Memory B cell (primary cell): ENCODE measurements around the gene CORO2B.
"Not testable (repeated sequence)": the region's sequence is repeated elsewhere in the genome, so short reads cannot be mapped to it uniquely, and the experiment has no call there.

ENCODE experiments used
- ATAC-seq: fragments of 150-1000 bp; cut with Tn5 transposase; 2 replicates; pipeline ENCODE4 v1.10.0; 2021; ENCODE audit warnings: low read depth, mild to moderate bottlenecking, moderate library complexity
- DNase-seq, 2 donors: peaks; one replicate each; pipeline ENCODE4 v3.0.0; 2022; ENCODE audit warnings: low spot score in 2 of 2
- H3K27ac Mint-ChIP-seq: one replicate; pipeline ENCODE4 v1.8.0; 2022; ENCODE audit warnings: mild to moderate bottlenecking, moderate library complexity, mixed read lengths
- H3K27me3 Mint-ChIP-seq: one replicate; pipeline ENCODE4 v1.8.0; 2022; ENCODE audit warnings: mixed read lengths
- H3K36me3 Mint-ChIP-seq: one replicate; pipeline ENCODE4 v1.8.0; 2022; ENCODE audit warnings: mild to moderate bottlenecking, mixed read lengths
- H3K4me1 Mint-ChIP-seq: one replicate; pipeline ENCODE4 v1.8.0; 2022; ENCODE audit warnings: mixed read lengths
- H3K4me3 Mint-ChIP-seq: one replicate; pipeline ENCODE4 v1.8.0; 2022; ENCODE audit warnings: mild to moderate bottlenecking, moderate library complexity, mixed read lengths
- H3K9me3 Mint-ChIP-seq: one replicate; pipeline ENCODE4 v1.8.0; 2022; ENCODE audit warnings: mixed read lengths

The CORO2B gene

DNA sequence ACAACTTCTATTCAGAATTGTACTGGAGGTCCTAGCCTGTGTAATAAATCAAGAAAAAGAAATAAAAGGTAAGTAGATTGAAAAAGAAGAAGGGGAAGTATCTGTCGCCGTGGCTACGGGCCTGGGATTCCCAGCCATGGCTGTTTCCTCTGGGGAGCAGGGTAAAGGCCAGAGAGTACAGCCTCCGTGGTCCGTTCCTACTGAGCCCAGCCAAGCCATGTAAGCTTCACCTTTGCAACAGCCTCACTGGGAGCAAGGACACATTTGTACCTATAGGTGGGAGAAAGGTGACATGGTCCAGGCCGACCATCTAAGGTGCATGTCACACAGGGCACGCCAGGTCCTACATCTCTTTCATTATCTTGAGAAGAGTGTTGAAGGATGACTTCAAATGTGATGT, 170.6 kb downstream of the CORO2B start:
- peaks cover 2% of the 10 kb centered on the region for H3K27me3 Mint-ChIP-seq
- no peaks in the 10 kb centered on the region for H3K9me3 Mint-ChIP-seq
- no peak for DNase-seq
- H3K4me3 Mint-ChIP-seq = no peak overlapping the region
- no peaks in the 10 kb centered on the region for H3K36me3 Mint-ChIP-seq
- ATAC-seq = no peak
- H3K4me1 Mint-ChIP-seq = no peaks in the 10 kb centered on the region
- H3K27ac Mint-ChIP-seq = no peak overlapping the region

DNA sequence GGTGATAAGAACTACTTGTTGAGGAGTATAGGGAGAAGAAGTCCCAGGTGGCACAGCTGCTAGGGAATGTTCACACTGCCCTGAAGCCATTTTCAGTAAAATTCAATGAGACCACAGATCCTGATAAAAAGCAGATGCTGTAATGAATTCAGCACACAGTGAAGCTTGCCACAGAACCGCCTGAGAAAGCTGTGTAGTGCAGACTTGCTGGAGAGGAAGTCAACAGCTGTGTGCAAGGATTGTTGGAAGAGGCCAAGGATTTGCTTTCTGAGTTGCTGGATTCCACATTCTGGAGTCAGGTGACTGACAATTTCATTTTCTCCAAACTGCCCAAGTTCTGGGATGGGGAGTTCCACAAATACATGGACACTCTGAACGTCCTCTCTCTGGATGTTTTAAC, 171.0 kb downstream of the CORO2B start:
- Mint-ChIP-seq H3K4me1 (peaks cover 2% of the 10 kb centered on the region), H3K27me3 (no peaks in the 10 kb centered on the region), H3K27ac (no peak overlapping the region), H3K4me3 (no peak overlapping the region), H3K9me3 (no peaks in the 10 kb centered on the region), H3K36me3 (no peaks in the 10 kb centered on the region)
- DNase-seq = no peak
- ATAC-seq = no peak

DNA sequence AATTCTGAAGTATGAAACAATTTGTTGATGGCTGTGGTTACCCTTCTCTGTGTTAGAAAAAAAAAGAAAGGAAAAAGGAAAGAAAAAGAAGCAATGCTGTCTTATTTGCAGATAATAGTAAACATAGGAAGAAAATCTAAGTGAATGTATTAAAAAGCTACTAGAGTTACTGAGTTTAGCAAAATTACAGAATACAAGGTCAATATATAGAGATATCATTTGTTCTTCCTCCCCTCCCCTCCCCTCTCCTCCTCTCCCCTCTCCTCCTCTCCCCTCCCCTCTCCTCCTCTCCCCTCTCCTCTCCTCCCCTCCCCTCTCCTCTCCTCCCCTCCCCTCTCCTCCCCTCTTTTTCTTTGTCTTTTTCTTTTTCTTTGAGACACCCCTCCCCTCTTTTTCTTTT, 172.8 kb downstream of the CORO2B start:
- Mint-ChIP-seq H3K27ac (no peak overlapping the region), H3K4me1 (peaks cover 4% of the 10 kb centered on the region), H3K4me3 (no peak overlapping the region), H3K9me3 (no peaks in the 10 kb centered on the region), H3K36me3 (no peaks in the 10 kb centered on the region), H3K27me3 (peaks cover 3% of the 10 kb centered on the region)
- no peak for ATAC-seq
- DNase-seq = no peak

DNA sequence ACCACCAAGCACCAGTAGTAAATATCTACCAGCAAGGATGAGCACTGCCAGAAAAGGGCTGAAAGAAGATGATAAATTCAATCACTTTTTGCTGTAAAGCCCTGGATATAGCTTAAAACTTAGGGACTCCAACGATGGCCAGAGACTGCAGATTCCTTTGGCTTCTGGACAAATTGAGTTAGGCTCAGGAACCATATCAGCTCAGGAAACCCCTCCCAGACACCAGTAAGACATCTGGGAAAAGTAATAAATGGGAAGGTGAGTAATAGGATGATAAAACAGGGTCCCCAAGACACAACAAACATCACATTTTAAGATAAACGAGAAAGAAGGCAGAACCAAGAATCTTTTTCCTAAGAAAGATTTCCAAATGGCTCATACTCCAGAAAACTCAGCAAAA, 176.9 kb downstream of the CORO2B start:
- no peak for DNase-seq
- Mint-ChIP-seq H3K27me3 (peaks cover 15% of the 10 kb centered on the region), H3K36me3 (no peaks in the 10 kb centered on the region), H3K9me3 (no peaks in the 10 kb centered on the region), H3K27ac (no peak overlapping the region), H3K4me3 (no peak overlapping the region), H3K4me1 (peaks cover 4% of the 10 kb centered on the region)
- ATAC-seq = no peak

DNA sequence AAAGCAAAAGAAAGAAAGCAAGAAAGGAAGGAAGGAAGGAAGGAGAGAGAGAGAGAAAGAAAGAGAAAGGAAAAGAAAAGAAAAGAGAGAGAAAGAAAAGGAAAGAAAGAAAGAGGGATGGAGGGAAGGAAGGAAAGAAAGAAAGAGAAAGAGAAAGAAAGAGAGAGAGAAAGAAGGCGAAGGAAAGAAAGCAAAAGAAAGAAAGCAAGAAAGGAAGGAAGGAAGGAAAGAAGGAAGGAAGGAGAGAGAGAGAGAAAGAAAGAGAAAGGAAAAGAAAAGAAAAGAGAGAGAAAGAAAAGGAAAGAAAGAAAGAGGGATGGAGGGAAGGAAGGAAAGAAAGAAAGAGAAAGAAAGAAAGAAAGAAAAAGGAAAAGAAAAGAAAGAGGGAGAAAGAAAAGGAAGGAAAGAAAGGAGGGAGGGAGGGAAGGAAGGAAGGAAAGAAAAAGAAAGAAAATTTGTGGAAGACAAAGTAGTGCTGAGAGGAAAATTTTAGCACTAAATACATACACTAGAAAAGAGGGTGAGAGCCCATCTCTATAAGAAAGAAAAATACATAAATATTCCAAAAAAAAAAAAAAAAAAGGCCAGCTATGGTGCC, 181.3 kb downstream of the CORO2B start:
- DNase-seq, H3K9me3 Mint-ChIP-seq, H3K4me3 Mint-ChIP-seq, H3K27ac Mint-ChIP-seq, ATAC-seq, H3K4me1 Mint-ChIP-seq, H3K36me3 Mint-ChIP-seq: not testable (repeated sequence)
- H3K27me3 Mint-ChIP-seq = peaks cover 17% of the 10 kb centered on the region

DNA sequence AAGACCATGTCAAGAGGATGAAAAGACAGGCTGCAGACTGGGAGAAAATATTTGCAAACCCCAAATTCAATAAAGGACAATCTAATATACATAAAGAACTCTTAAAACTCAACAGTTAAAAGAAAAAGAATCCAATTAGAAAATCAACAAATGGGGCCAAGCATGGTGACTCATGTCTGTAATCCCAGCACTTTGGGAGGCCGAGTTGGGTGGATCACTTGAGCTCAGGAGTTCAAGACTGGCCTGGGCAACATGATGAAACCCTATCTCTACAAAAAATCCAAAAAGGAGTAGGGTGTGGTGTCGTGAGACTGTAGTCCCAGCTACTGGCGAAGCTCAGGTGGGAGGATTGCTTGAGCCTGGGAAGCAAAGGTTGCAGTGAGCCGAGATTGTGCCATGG, 184.3 kb downstream of the CORO2B start:
- ATAC-seq (no peak), DNase-seq (no peak)
- no peaks in the 10 kb centered on the region for H3K36me3 Mint-ChIP-seq
- peaks cover 15% of the 10 kb centered on the region for H3K27me3 Mint-ChIP-seq
- H3K9me3 Mint-ChIP-seq = no peaks in the 10 kb centered on the region
- no peaks in the 10 kb centered on the region for H3K4me1 Mint-ChIP-seq
- no peak overlapping the region for H3K27ac Mint-ChIP-seq
- H3K4me3 Mint-ChIP-seq = no peak overlapping the region

DNA sequence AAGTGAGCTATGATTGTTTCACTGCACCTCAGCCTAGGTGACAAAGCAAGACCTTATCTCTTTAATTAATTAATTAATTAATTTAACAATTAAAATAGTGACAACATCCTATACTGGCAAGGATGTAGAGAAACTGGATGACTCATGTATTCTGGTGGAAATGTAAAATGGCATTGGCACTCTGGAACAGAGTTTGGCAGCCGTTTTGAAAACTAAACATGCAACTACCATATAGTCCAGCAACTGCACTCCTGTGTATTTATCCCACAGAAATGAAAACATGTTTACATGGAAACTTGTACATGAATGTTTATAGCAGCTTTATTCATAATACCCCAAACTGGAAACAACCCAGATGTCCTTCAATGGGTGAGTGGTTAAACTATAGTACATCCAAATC, 185.3 kb downstream of the CORO2B start:
- H3K27me3 Mint-ChIP-seq = peaks cover 13% of the 10 kb centered on the region
- no peaks in the 10 kb centered on the region for H3K4me1 Mint-ChIP-seq
- ATAC-seq (no peak), DNase-seq (no peak)
- H3K27ac Mint-ChIP-seq = no peak overlapping the region
- no peak overlapping the region for H3K4me3 Mint-ChIP-seq
- H3K36me3 Mint-ChIP-seq = no peaks in the 10 kb centered on the region
- no peaks in the 10 kb centered on the region for H3K9me3 Mint-ChIP-seq

DNA sequence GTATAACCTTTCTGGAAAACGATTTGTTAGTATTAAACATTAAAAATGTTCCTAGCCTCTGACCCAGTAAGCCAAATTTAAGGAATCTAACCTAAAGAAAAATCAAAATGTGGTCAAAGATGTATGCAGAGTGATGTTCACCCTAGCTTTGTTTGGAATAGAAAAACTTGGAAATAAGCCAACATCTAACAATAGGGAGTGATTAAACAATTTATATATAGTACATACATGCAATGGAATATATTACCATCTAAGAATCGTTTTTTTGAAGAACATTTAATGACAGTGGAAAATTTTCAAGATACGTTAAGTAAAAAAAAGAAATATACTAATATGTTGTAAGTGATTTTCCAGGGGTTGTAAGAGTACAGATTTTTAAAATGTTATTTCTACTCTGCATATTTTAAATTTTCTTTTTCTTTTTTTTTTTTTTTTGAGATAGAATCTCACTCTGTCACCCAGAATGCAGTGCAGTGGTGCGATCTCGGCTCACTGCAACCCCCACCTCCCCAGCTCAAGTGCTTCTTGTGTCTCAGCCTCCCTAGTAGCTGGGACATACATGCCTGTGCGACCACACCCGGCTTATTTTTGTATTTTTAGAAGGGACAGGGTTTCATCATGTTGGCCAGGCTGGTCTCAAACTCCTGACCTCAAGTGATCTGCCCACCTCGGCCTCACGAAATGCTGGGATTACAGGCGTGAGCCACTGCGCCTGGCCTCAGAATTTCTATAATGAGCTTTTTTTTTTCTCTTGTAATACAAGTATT, 187.0 kb downstream of the CORO2B start:
- no peak overlapping the region for H3K4me3 Mint-ChIP-seq
- H3K27ac Mint-ChIP-seq = no peak overlapping the region
- H3K36me3 Mint-ChIP-seq = no peaks in the 10 kb centered on the region
- H3K4me1 Mint-ChIP-seq = no peaks in the 10 kb centered on the region
- no peaks in the 10 kb centered on the region for H3K9me3 Mint-ChIP-seq
- DNase-seq = no peak
- ATAC-seq = no peak
- peaks cover 8% of the 10 kb centered on the region for H3K27me3 Mint-ChIP-seq

DNA sequence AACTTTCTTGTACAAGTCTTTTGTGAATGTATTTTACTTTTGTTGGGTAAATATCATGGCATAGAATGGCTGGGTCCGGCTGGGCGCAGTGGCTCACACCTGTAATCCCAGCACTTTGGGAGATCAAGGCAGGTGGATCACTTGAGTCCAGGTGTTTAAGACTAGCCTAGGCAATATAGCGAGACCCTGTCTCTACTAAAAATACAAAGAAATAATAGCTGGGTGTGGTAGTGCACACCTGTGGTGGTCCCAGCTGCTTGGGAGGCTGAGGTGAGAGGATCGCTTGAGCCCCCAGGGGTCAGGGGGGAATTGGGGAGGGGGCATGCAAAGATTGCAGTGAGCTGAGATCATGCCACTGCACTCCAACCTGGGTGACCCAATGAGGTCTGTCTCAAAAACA, 189.0 kb downstream of the CORO2B start:
- Mint-ChIP-seq H3K4me1 (no peaks in the 10 kb centered on the region), H3K27ac (no peak overlapping the region), H3K27me3 (peaks cover 11% of the 10 kb centered on the region), H3K36me3 (no peaks in the 10 kb centered on the region), H3K4me3 (no peak overlapping the region), H3K9me3 (no peaks in the 10 kb centered on the region)
- no peak for ATAC-seq
- no peak for DNase-seq

DNA sequence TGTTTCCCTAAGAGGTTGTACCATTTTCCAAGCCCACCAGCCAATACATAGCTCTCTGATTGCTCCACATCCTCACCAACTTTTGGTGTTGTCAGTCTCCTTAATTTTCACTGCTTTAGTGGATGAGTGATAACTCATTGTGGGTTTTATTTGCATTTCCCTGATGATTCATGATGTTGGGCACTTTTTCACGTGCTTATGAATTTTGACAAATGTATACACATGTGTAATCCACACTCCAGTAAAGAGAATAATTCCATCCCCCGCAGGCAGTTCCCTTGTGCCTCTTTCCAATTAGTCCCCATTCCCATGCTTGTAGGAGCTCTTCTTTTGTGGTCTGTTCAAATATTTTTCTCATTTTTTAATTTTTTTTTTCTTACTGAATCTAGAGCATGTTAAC, 189.5 kb downstream of the CORO2B start:
- Mint-ChIP-seq H3K27ac (no peak overlapping the region), H3K4me3 (no peak overlapping the region), H3K27me3 (peaks cover 10% of the 10 kb centered on the region), H3K4me1 (no peaks in the 10 kb centered on the region), H3K9me3 (no peaks in the 10 kb centered on the region), H3K36me3 (no peaks in the 10 kb centered on the region)
- DNase-seq = no peak
- ATAC-seq = no peak

DNA sequence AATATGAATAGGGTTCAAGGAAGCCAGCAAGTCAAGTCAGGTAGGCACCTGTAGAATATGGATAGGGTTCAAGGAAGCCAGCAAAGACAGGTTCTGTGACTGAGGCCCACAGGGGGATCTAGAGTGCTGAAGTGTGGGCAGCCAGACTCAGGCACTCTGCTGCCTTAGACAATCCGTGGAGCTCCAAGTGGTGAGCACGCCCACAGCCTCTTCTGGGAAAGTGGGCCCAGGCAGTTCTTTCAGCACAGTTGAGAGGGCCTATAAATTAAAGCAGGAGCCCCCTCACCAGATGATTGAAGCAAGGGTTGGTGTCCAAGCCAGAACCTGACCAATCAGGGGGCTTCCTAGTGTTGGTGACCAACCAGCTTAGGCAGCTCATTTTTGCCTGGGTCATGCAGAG, 190.9 kb downstream of the CORO2B start:
- Mint-ChIP-seq H3K36me3 (no peaks in the 10 kb centered on the region), H3K4me3 (no peak overlapping the region), H3K27ac (no peak overlapping the region), H3K27me3 (peaks cover 10% of the 10 kb centered on the region), H3K4me1 (no peaks in the 10 kb centered on the region), H3K9me3 (no peaks in the 10 kb centered on the region)
- no peak for ATAC-seq
- no peak for DNase-seq

DNA sequence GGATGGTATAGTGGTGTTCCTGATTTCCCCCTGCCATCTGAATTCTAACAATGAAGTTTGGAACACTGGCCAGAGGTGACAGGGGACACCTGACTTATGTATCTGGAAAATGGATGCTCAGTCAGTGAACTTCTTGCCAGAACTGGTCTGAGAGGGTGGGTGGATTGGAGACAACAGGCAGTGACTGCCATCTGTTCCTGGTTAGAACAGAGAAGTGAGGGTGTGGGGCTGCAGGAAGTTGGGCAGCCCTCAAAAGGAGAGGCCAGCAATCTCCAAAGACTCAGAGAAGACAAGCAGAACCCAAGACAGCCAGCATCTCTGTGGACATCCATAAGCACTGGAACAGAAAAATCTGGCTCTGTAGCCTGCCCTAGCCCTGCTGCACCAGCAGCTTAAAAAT, 191.4 kb downstream of the CORO2B start:
- Mint-ChIP-seq H3K27me3 (peaks cover 7% of the 10 kb centered on the region), H3K27ac (no peak overlapping the region), H3K9me3 (no peaks in the 10 kb centered on the region), H3K4me3 (no peak overlapping the region), H3K36me3 (no peaks in the 10 kb centered on the region), H3K4me1 (no peaks in the 10 kb centered on the region)
- DNase-seq = no peak
- no peak for ATAC-seq

DNA sequence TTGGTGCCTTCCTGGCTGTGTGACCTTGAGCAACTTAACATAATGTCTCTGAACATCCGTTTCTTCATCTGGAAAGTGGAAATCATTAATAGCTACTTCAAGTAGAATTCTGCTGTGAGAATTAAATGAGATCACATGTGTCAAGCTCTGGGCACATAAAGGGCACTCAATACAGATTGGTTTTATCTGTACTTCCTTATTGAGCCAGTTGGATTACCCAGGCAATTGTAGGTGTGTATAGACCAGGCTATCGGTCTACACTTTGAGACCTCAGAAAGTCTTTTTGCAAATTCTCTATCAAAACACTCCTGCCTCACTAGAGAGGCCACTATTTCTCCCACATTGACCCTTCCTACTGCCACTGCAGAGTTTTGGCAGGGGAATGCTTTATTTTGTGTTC, 194.2 kb downstream of the CORO2B start:
- Mint-ChIP-seq H3K27me3 (peaks cover 7% of the 10 kb centered on the region), H3K4me3 (no peak overlapping the region), H3K36me3 (peaks cover 4% of the 10 kb centered on the region), H3K4me1 (no peaks in the 10 kb centered on the region), H3K9me3 (no peaks in the 10 kb centered on the region), H3K27ac (no peak overlapping the region)
- ATAC-seq = no peak
- DNase-seq = no peak

DNA sequence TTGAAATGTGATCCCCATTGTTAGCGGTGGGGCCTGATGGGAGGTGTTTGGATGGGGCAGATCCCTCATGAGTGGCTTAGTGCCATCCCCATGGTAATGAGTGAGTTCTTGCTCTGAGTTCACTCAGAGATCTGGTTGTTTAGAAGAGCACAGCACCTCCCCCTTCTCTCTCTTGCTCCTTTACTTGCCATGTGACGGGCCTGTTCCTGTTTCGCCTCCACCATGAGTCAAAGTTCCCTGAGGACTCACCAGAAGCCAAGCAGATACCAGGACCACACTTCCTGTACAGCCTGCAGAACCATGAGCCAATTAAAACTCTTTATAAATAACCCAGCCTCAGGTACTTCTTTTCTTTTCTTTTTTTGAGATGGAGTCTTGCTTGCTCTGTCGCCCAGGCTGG, 195.3 kb downstream of the CORO2B start:
- Mint-ChIP-seq H3K4me1 (no peaks in the 10 kb centered on the region), H3K9me3 (no peaks in the 10 kb centered on the region), H3K4me3 (no peak overlapping the region), H3K27me3 (peaks cover 4% of the 10 kb centered on the region), H3K36me3 (peaks cover 4% of the 10 kb centered on the region), H3K27ac (no peak overlapping the region)
- no peak for DNase-seq
- no peak for ATAC-seq
